GM11168 (cell line): ENCODE measurements around the gene LIF.

Experiments
- in situ Hi-C: fragments of 300-500 bp; cut with MboI; formaldehyde crosslinking; loops from one replicate; pipeline ENCODE4 v1.12.0; 2022; ENCODE audit warnings: low sequenced_read_pairs; ENCODE audit not compliant: unreplicated experiment

The LIF gene

GRCh38 chr22:30266445-30267381 is 20.2 kb upstream of the LIF start, which contains the start of gene OSM:
TSS of gene OSM (minus strand) at chr22:30266851. CDS start at chr22:30266799, 52 bp downstream.
- in situ Hi-C loops, result loop anchor here (10.0 kb wide), 1 partner anchor 162 kb away; no protein-coding TSS in a partner anchor

GRCh38 chr22:30265823-30266444 is 19.4 kb upstream of the LIF start:
- in situ Hi-C loops, result loop anchor here (10.0 kb wide), 1 partner anchor 161 kb away; no protein-coding TSS in a partner anchor

GRCh38 chr22:30265131-30265720 is 18.7 kb upstream of the LIF start:
- in situ Hi-C loops, result loop anchor here (10.0 kb wide), 1 partner anchor 160 kb away; no protein-coding TSS in a partner anchor

GRCh38 chr22:30263883-30264282 is 17.3 kb upstream of the LIF start:
- in situ Hi-C loops, result loop anchor here (10.0 kb wide), 1 partner anchor 159 kb away; no protein-coding TSS in a partner anchor

GRCh38 chr22:30262917-30263741 is 16.6 kb upstream of the LIF start:
- in situ Hi-C loops, result loop anchor here (10.0 kb wide), 1 partner anchor 158 kb away; no protein-coding TSS in a partner anchor

- in situ Hi-C loops, result loop anchor here (10.0 kb wide), 1 partner anchor 157 kb away; no protein-coding TSS in a partner anchor
Measured at GRCh38 chr22:30262112-30262511, 15.6 kb upstream of the LIF start.

- in situ Hi-C loops, result loop anchor here (10.0 kb wide), 1 partner anchor 156 kb away; no protein-coding TSS in a partner anchor
Measured at GRCh38 chr22:30261134-30261533, 14.6 kb upstream of the LIF start.

- in situ Hi-C loops, result loop anchor here (10.0 kb wide), 1 partner anchor 156 kb away; no protein-coding TSS in a partner anchor
Measured at GRCh38 chr22:30260682-30261081, 14.1 kb upstream of the LIF start.

- in situ Hi-C loops, result loop anchor here (10.0 kb wide), 1 partner anchor 155 kb away; no protein-coding TSS in a partner anchor
Measured at GRCh38 chr22:30260276-30260675, 13.7 kb upstream of the LIF start.

GRCh38 chr22:30254314-30254713 is 7.8 kb upstream of the LIF start:
- in situ Hi-C loops, result no loop called here

- in situ Hi-C loops, result no loop called here
Measured at GRCh38 chr22:30253205-30253852, 6.8 kb upstream of the LIF start.

- in situ Hi-C loops, result no loop called here
Measured at GRCh38 chr22:30252411-30253204, 6.0 kb upstream of the LIF start.

GRCh38 chr22:30251711-30252110 is 5.2 kb upstream of the LIF start:
- in situ Hi-C loops, result no loop called here

- in situ Hi-C loops, result no loop called here
Measured at GRCh38 chr22:30250661-30251267, 4.2 kb upstream of the LIF start.

- in situ Hi-C loops, result no loop called here
Measured at GRCh38 chr22:30250039-30250565, 3.5 kb upstream of the LIF start.

- in situ Hi-C loops, result no loop called here
Measured at GRCh38 chr22:30249049-30250038, 2.8 kb upstream of the LIF start.
